Tibial nerve (tissue), 4 donors: ENCODE results near the gene REPS1. TPM values are rescaled to one million over a fixed set of nuclear protein-coding genes. Genes with fewer than 3 reads are reported as not detected.

Source experiments
- DNase-seq, 2 donors: peaks; one replicate each; pipeline ENCODE4 v3.0.0-alpha.2; 2019; ENCODE audit warnings: low spot score in 2 of 2
- H3K27ac ChIP-seq, 4 donors: fragments of 200-600 bp; sonication (generic) in 3 of 4; one replicate each; pipeline ENCODE4 v1.5.1; 2017 to 2019; ENCODE audit warnings: mild to moderate bottlenecking in 1 of 4
- H3K27me3 ChIP-seq, 2 donors: fragments of 200-600 bp; sonication (generic) in 1 of 2; one replicate each; pipeline versions ENCODE4 v1.5.1 to v1.6.0; 2017 to 2019
- H3K36me3 ChIP-seq, 3 donors: fragments of 200-600 bp; sonication (generic); one replicate each; pipeline ENCODE4 v1.5.1; 2018 to 2019
- H3K4me1 ChIP-seq, 4 donors: fragments of 200-600 bp; sonication (generic) in 3 of 4; one replicate each; pipeline ENCODE4 v1.5.1; 2017 to 2019
- H3K4me3 ChIP-seq, 4 donors: fragments of 200-600 bp; sonication (generic) in 3 of 4; one replicate each; pipeline ENCODE4 v1.5.1; 2017 to 2019; ENCODE audit warnings: mild to moderate bottlenecking in 1 of 4, moderate library complexity in 1 of 4
- H3K9me3 ChIP-seq, 4 donors: fragments of 200-600 bp; sonication (generic) in 3 of 4; one replicate each; pipeline ENCODE4 v1.5.1; 2017 to 2019
- CTCF ChIP-seq, 5 experiments: fragments of 200-600 bp in 3 of 5; fragments of 450-650 bp in 2 of 5; sonication (generic) in 3 of 5; IDR thresholded peaks; one replicate each; pipeline ENCODE4 v1.5.1; 2016 to 2019; ENCODE audit warnings: antibody characterized with exemption in 5 of 5, mild to moderate bottlenecking in 3 of 5, moderate library complexity in 2 of 5
- EP300 ChIP-seq, 2 donors: sonication (generic); formaldehyde crosslinking; IDR thresholded peaks; one replicate each; pipeline ENCODE4 v1.6.1; 2017; ENCODE audit warnings: antibody characterized with exemption in 2 of 2, mild to moderate bottlenecking in 1 of 2
- POLR2A ChIP-seq, 2 donors: fragments of 450-650 bp; IDR thresholded peaks; one replicate each; pipeline ENCODE4 v1.6.1; 2017; ENCODE audit warnings: antibody characterized with exemption in 2 of 2, mild to moderate bottlenecking in 2 of 2, moderate library complexity in 2 of 2
- WGBS, 2 donors: methylation state at CpG; one replicate each; pipeline ENCODE4 v1.1.5; 2018; 5-methylcytosine and 5-hydroxymethylcytosine counted together
- total RNA-seq, 4 donors: library from RNA; depleted of rRNA; stranded (reverse); fragments of >200 nt; gene quantifications; one replicate each; pipeline ENCODE4 v1.1.0, GENCODE V29; 2016

Gene REPS1
- total RNA-seq, 4 donors from 2014 or later = 31.0 to 66.0 (median 50.6) TPM

GRCh38 chr6:138896104-138896756 lies 91.8 kb downstream of the REPS1 start:
- Histone ChIP-seq H3K9me3 (peaks cover 0 to 3% (median 0%) of the 10 kb centered on the region in 4 donors), H3K4me3 (no peak overlapping the region), H3K27ac (no peak overlapping the region), H3K36me3 (peaks cover 0 to 35% (median 0%) of the 10 kb centered on the region in 3 donors), H3K4me1 (no peaks in the 10 kb centered on the region), H3K27me3 (no peaks in the 10 kb centered on the region)
- no peak for TF ChIP-seq CTCF (IDR thresholded peaks at IDR 0.05)
- no peak for TF ChIP-seq POLR2A (IDR thresholded peaks at IDR 0.05)
- TF ChIP-seq EP300 (IDR thresholded peaks at IDR 0.05) = no peak
- DNase-seq = no peak
- 88 to 93% methylated on average over 8 of the region's 8 CpGs for WGBS, 2 donors

GRCh38 chr6:138891255-138891986 lies 96.6 kb downstream of the REPS1 start:
- TF ChIP-seq CTCF (IDR thresholded peaks at IDR 0.05) (no peak), POLR2A (IDR thresholded peaks at IDR 0.05) (no peak), EP300 (IDR thresholded peaks at IDR 0.05) (no peak)
- no peak for DNase-seq
- 88 to 91% methylated on average over 3 of the region's 3 CpGs for WGBS, 2 donors

GRCh38 chr6:138885156-138885819 lies 102.8 kb downstream of the REPS1 start:
- H3K4me1 ChIP-seq = no peaks in the 10 kb centered on the region
- no peak overlapping the region for H3K4me3 ChIP-seq
- WGBS, 2 donors = 88 to 91% methylated on average over 13 of the region's 13 CpGs
- no peaks in the 10 kb centered on the region for H3K36me3 ChIP-seq
- no peak overlapping the region for H3K27ac ChIP-seq
- DNase-seq = no peak
- TF ChIP-seq CTCF (IDR thresholded peaks at IDR 0.05) = no peak
- no peak for TF ChIP-seq EP300 (IDR thresholded peaks at IDR 0.05)
- no peak for TF ChIP-seq POLR2A (IDR thresholded peaks at IDR 0.05)
- no peaks in the 10 kb centered on the region for H3K27me3 ChIP-seq
- no peaks in the 10 kb centered on the region for H3K9me3 ChIP-seq

More at GRCh38 chr6:138891255-138891986, 96.6 kb downstream of the REPS1 start:
- Histone ChIP-seq H3K4me3 (no peak overlapping the region), H3K9me3 (peaks cover 0 to 12% (median 0%) of the 10 kb centered on the region in 4 donors), H3K27ac (no peak overlapping the region), H3K27me3 (no peaks in the 10 kb centered on the region), H3K36me3 (peaks cover 0 to 8% (median 0%) of the 10 kb centered on the region in 3 donors), H3K4me1 (no peaks in the 10 kb centered on the region)

GRCh38 chr6:138882369-138883017 lies 105.6 kb downstream of the REPS1 start:
- 94 to 95% methylated on average over 7 of the region's 7 CpGs for WGBS, 2 donors
- Histone ChIP-seq H3K9me3 (no peaks in the 10 kb centered on the region), H3K4me1 (no peaks in the 10 kb centered on the region), H3K4me3 (no peak overlapping the region), H3K27ac (no peak overlapping the region), H3K27me3 (no peaks in the 10 kb centered on the region), H3K36me3 (no peaks in the 10 kb centered on the region)
- TF ChIP-seq CTCF (IDR thresholded peaks at IDR 0.05) = no peak
- TF ChIP-seq EP300 (IDR thresholded peaks at IDR 0.05) = no peak
- no peak for TF ChIP-seq POLR2A (IDR thresholded peaks at IDR 0.05)
- no peak for DNase-seq
